Stimulated activated naive B cell treated with anti-CD40 and anti-IgM and Interleukin-4, amounts not matched to agents 10 μg/mL and 1 μg/mL and 100 μg/mL, for 72 hours (primary cell): ENCODE measurements around the gene CROT.
A peak's percentile ranks its signal among the peaks of the same experiment; 100 is the strongest.

Experiments used
- ATAC-seq, 2 donors: fragments of 150-1000 bp; cut with Tn5 transposase; replicated peaks; 2 replicates each; pipeline ENCODE4 v1.10.0; 2021; ENCODE audit warnings: moderate library complexity in 1 of 2
- DNase-seq: peaks from one replicate; pipeline ENCODE4 v3.0.0; 2021
- H3K27ac Mint-ChIP-seq: one replicate; pipeline ENCODE4 v1.8.0; 2022; ENCODE audit warnings: mild to moderate bottlenecking, mixed read lengths
- H3K27me3 Mint-ChIP-seq, 2 donors: one replicate each; pipeline ENCODE4 v1.8.0; 2022; ENCODE audit warnings: mixed read lengths in 2 of 2
- H3K36me3 Mint-ChIP-seq, 2 donors: one replicate each; pipeline ENCODE4 v1.8.0; 2022; ENCODE audit warnings: mixed read lengths in 2 of 2, mild to moderate bottlenecking in 1 of 2
- H3K4me1 Mint-ChIP-seq, 2 donors: one replicate each; pipeline ENCODE4 v1.8.0; 2022; ENCODE audit warnings: mixed read lengths in 2 of 2, mild to moderate bottlenecking in 1 of 2
- H3K4me3 Mint-ChIP-seq, 2 donors: one replicate each; pipeline ENCODE4 v1.8.0; 2022; ENCODE audit warnings: mild to moderate bottlenecking in 2 of 2, mixed read lengths in 2 of 2, moderate library complexity in 1 of 2
- H3K9me3 Mint-ChIP-seq, 2 donors: one replicate each; pipeline ENCODE4 v1.8.0; 2022; ENCODE audit warnings: mixed read lengths in 2 of 2, mild to moderate bottlenecking in 1 of 2

CROT gene

GRCh38 chr7:87330942-87331341 lies 14.5 kb upstream of the CROT start:
- no peaks in the 10 kb centered on the region for H3K27me3 Mint-ChIP-seq
- DNase-seq (no peak), ATAC-seq (no peak)
- peaks cover 18 to 34% of the 10 kb centered on the region in 2 donors for H3K9me3 Mint-ChIP-seq
- H3K4me1 Mint-ChIP-seq, result no peaks in the 10 kb centered on the region
- peak overlapping the region; percentile 15 for H3K27ac Mint-ChIP-seq
- H3K36me3 Mint-ChIP-seq, result peaks cover 47 to 75% of the 10 kb centered on the region in 2 donors
- H3K4me3 Mint-ChIP-seq, result no peak overlapping the region

- H3K4me1 Mint-ChIP-seq, result no peaks in the 10 kb centered on the region
- no peak overlapping the region for H3K27ac Mint-ChIP-seq
- DNase-seq (no peak), ATAC-seq (no peak)
- peaks cover 18 to 33% of the 10 kb centered on the region in 2 donors for H3K9me3 Mint-ChIP-seq
- no peak overlapping the region for H3K4me3 Mint-ChIP-seq
- no peaks in the 10 kb centered on the region for H3K27me3 Mint-ChIP-seq
- H3K36me3 Mint-ChIP-seq, result peaks cover 42 to 69% of the 10 kb centered on the region in 2 donors
Measured at GRCh38 chr7:87331687-87332252, 13.7 kb upstream of the CROT start.

GRCh38 chr7:87332321-87332720 lies 13.1 kb upstream of the CROT start:
- Mint-ChIP-seq H3K4me1 (no peaks in the 10 kb centered on the region), H3K27ac (no peak overlapping the region), H3K4me3 (no peak overlapping the region), H3K36me3 (peaks cover 37 to 64% of the 10 kb centered on the region in 2 donors), H3K27me3 (no peaks in the 10 kb centered on the region), H3K9me3 (peaks cover 16 to 28% of the 10 kb centered on the region in 2 donors)
- ATAC-seq (no peak), DNase-seq (no peak)

- no peak for DNase-seq
- H3K27me3 Mint-ChIP-seq, result no peaks in the 10 kb centered on the region
- peaks cover 2% of the 10 kb centered on the region in 2 donors for H3K9me3 Mint-ChIP-seq
- ATAC-seq, result no peak
- H3K36me3 Mint-ChIP-seq, result peaks cover 15 to 36% of the 10 kb centered on the region in 2 donors
- H3K27ac Mint-ChIP-seq, result no peak overlapping the region
- H3K4me3 Mint-ChIP-seq, result no peak overlapping the region
- peaks cover 1 to 6% of the 10 kb centered on the region in 2 donors for H3K4me1 Mint-ChIP-seq
Measured at GRCh38 chr7:87336136-87336535, 9.3 kb upstream of the CROT start.

GRCh38 chr7:87337331-87337730 lies 8.1 kb upstream of the CROT start:
- Mint-ChIP-seq H3K36me3 (peaks cover 15 to 32% of the 10 kb centered on the region in 2 donors), H3K4me1 (peaks cover 1 to 12% of the 10 kb centered on the region in 2 donors), H3K27me3 (no peaks in the 10 kb centered on the region), H3K9me3 (no peaks in the 10 kb centered on the region), H3K4me3 (no peak overlapping the region), H3K27ac (no peak overlapping the region)
- no peak for ATAC-seq
- no peak for DNase-seq

- H3K4me1 Mint-ChIP-seq, result peaks cover 4 to 17% of the 10 kb centered on the region in 2 donors
- H3K27me3 Mint-ChIP-seq, result no peaks in the 10 kb centered on the region
- no peaks in the 10 kb centered on the region for H3K9me3 Mint-ChIP-seq
- H3K36me3 Mint-ChIP-seq, result peaks cover 15 to 24% of the 10 kb centered on the region in 2 donors
- DNase-seq (no peak), ATAC-seq (no peak)
- no peak overlapping the region for H3K27ac Mint-ChIP-seq
- no peak overlapping the region for H3K4me3 Mint-ChIP-seq
Measured at GRCh38 chr7:87339373-87339897, 6.0 kb upstream of the CROT start.

GRCh38 chr7:87341441-87341840 lies 4.0 kb upstream of the CROT start:
- DNase-seq (no peak), ATAC-seq (no peak)
- Mint-ChIP-seq H3K9me3 (no peaks in the 10 kb centered on the region), H3K4me1 (peaks cover 7 to 25% of the 10 kb centered on the region in 2 donors), H3K27ac (no peak overlapping the region), H3K4me3 (no peak overlapping the region), H3K27me3 (no peaks in the 10 kb centered on the region), H3K36me3 (peaks cover 9 to 14% of the 10 kb centered on the region in 2 donors)

GRCh38 chr7:87342231-87342630 lies 3.2 kb upstream of the CROT start:
- ATAC-seq (no peak), DNase-seq (no peak)
- H3K27ac Mint-ChIP-seq, result no peak overlapping the region
- H3K36me3 Mint-ChIP-seq, result peaks cover 9 to 14% of the 10 kb centered on the region in 2 donors
- no peaks in the 10 kb centered on the region for H3K27me3 Mint-ChIP-seq
- H3K4me1 Mint-ChIP-seq, result peaks cover 7 to 30% of the 10 kb centered on the region in 2 donors
- no peaks in the 10 kb centered on the region for H3K9me3 Mint-ChIP-seq
- H3K4me3 Mint-ChIP-seq, result no peak overlapping the region

GRCh38 chr7:87344446-87344845 lies 1.0 kb upstream of the CROT start:
- Mint-ChIP-seq H3K27ac (peak overlapping the region; percentile 94), H3K4me1 (peaks cover 7 to 28% of the 10 kb centered on the region in 2 donors), H3K27me3 (no peaks in the 10 kb centered on the region), H3K36me3 (peaks cover 11 to 15% of the 10 kb centered on the region in 2 donors), H3K4me3 (peak overlapping the region; percentile 95 to 96), H3K9me3 (no peaks in the 10 kb centered on the region)
- ATAC-seq (no peak), DNase-seq (no peak)

- Mint-ChIP-seq H3K9me3 (no peaks in the 10 kb centered on the region), H3K4me1 (peaks cover 6 to 24% of the 10 kb centered on the region in 2 donors), H3K36me3 (peaks cover 18 to 22% of the 10 kb centered on the region in 2 donors), H3K27ac (peak overlapping the region; percentile 16), H3K27me3 (no peaks in the 10 kb centered on the region), H3K4me3 (peak overlapping the region; percentile 95 to 96)
- ATAC-seq, result peak; percentile 6 to 19
- DNase-seq, result no peak
Measured at GRCh38 chr7:87345962-87346371, 503 bp downstream of the CROT start.

- peaks cover 13 to 16% of the 10 kb centered on the region in 2 donors for H3K36me3 Mint-ChIP-seq
- no peak overlapping the region for H3K4me3 Mint-ChIP-seq
- no peak overlapping the region for H3K27ac Mint-ChIP-seq
- no peaks in the 10 kb centered on the region for H3K27me3 Mint-ChIP-seq
- no peaks in the 10 kb centered on the region for H3K9me3 Mint-ChIP-seq
- DNase-seq (no peak), ATAC-seq (no peak)
- H3K4me1 Mint-ChIP-seq, result peaks cover 6 to 18% of the 10 kb centered on the region in 2 donors
Measured at GRCh38 chr7:87347207-87347606, 1.7 kb downstream of the CROT start.

GRCh38 chr7:87347664-87348063 lies 2.2 kb downstream of the CROT start:
- Mint-ChIP-seq H3K27me3 (no peaks in the 10 kb centered on the region), H3K4me1 (peaks cover 6 to 18% of the 10 kb centered on the region in 2 donors), H3K9me3 (no peaks in the 10 kb centered on the region), H3K36me3 (peaks cover 13 to 16% of the 10 kb centered on the region in 2 donors), H3K27ac (no peak overlapping the region), H3K4me3 (no peak overlapping the region)
- DNase-seq (no peak), ATAC-seq (no peak)

GRCh38 chr7:87354749-87355148 lies 9.3 kb downstream of the CROT start:
- Mint-ChIP-seq H3K36me3 (peaks cover 34 to 50% of the 10 kb centered on the region in 2 donors), H3K27me3 (no peaks in the 10 kb centered on the region), H3K27ac (no peak overlapping the region), H3K4me3 (no peak overlapping the region), H3K4me1 (no peaks in the 10 kb centered on the region), H3K9me3 (peaks cover 1 to 3% of the 10 kb centered on the region in 2 donors)
- DNase-seq (no peak), ATAC-seq (no peak)

- Mint-ChIP-seq H3K9me3 (peaks cover 1 to 3% of the 10 kb centered on the region in 2 donors), H3K4me3 (no peak overlapping the region), H3K27me3 (no peaks in the 10 kb centered on the region), H3K27ac (no peak overlapping the region), H3K4me1 (peaks cover 0 to 3% of the 10 kb centered on the region in 2 donors), H3K36me3 (peaks cover 26 to 40% of the 10 kb centered on the region in 2 donors)
- no peak for ATAC-seq
- no peak for DNase-seq
Measured at GRCh38 chr7:87356448-87356847, 11.0 kb downstream of the CROT start.

- DNase-seq (no peak), ATAC-seq (no peak)
- H3K36me3 Mint-ChIP-seq, result peaks cover 19 to 28% of the 10 kb centered on the region in 2 donors
- no peaks in the 10 kb centered on the region for H3K27me3 Mint-ChIP-seq
- peaks cover 1 to 3% of the 10 kb centered on the region in 2 donors for H3K9me3 Mint-ChIP-seq
- peaks cover 0 to 3% of the 10 kb centered on the region in 2 donors for H3K4me1 Mint-ChIP-seq
- no peak overlapping the region for H3K27ac Mint-ChIP-seq
- no peak overlapping the region for H3K4me3 Mint-ChIP-seq
Measured at GRCh38 chr7:87359366-87359765, 13.9 kb downstream of the CROT start.
